SK-N-SH (cell line): ENCODE results near the gene SEC24B. TPM values are rescaled to one million over a fixed set of nuclear protein-coding genes. Genes with fewer than 3 reads are reported as not detected.

Experiments
- CTCF ChIA-PET: fragments of 300-600, 350-600 bp; formaldehyde crosslinking; extraction: SDS; loops from one replicate; lab custom pipeline; 2021; lab: Yijun Ruan, JAX
- POLR2A ChIA-PET: fragments of 350-600 bp; sonication (Branson Sonifier 250); formaldehyde crosslinking; extraction: SDS; loops from one replicate; lab custom pipeline; 2020; ENCODE audit warnings: antibody characterized with exemption, inconsistent platforms; lab: Yijun Ruan, JAX
- DNase-seq: peaks from one replicate; pipeline ENCODE4 v3.0.0; 2012
- H2AFZ ChIP-seq: fragments of 200-600 bp; sonication (generic); 2 replicates; pipeline ENCODE4 v1.8.1; 2016; ENCODE audit warnings: antibody characterized with exemption, mild to moderate bottlenecking, low read depth
- H3F3A ChIP-seq: fragments of 200-600 bp; sonication (generic); replicated peaks from 2 replicates; pipeline ENCODE3; 2016; ENCODE audit warnings: antibody characterized with exemption, mild to moderate bottlenecking; ENCODE audit not compliant: insufficient read depth
- H3K27ac ChIP-seq, 2 experiments: fragments of 200-500 bp in 1 of 2; fragments of 200-600 bp in 1 of 2; sonication (Bioruptor generic) in 1 of 2; sonication (generic), shearing (Covaris generic) in 1 of 2; 2 replicates each; pipeline versions ENCODE4 v1.5.1 to v1.6.1; 2014 to 2016; ENCODE audit warnings: low read depth in 2 of 2, inconsistent platforms in 1 of 2, low read length in 1 of 2, mild to moderate bottlenecking in 1 of 2, mixed read lengths in 1 of 2
- H3K27me3 ChIP-seq: fragments of 200-600 bp; sonication (generic), shearing (Covaris generic); 2 replicates; pipeline ENCODE4 v1.6.1; 2016; ENCODE audit warnings: mixed run types; ENCODE audit not compliant: insufficient read depth
- H3K36me3 ChIP-seq, 2 experiments: fragments of 200-500 bp in 1 of 2; fragments of 200-600 bp in 1 of 2; sonication (Bioruptor generic) in 1 of 2; sonication (generic) in 1 of 2; replicated peaks in 1 of 2; 2 replicates each; pipeline versions ENCODE3 to v1.5.1; 2014 to 2016; ENCODE audit warnings: low read length in 1 of 2, mild to moderate bottlenecking in 1 of 2; ENCODE audit not compliant: insufficient read depth in 2 of 2, control insufficient read depth in 1 of 2
- H3K4me1 ChIP-seq, 2 experiments: fragments of 200-500 bp in 1 of 2; fragments of 200-600 bp in 1 of 2; sonication (Bioruptor generic) in 1 of 2; sonication (generic), shearing (Covaris generic) in 1 of 2; 2 replicates each; pipeline versions ENCODE4 v1.5.1 to v1.6.1; 2014 to 2016; ENCODE audit warnings: low read depth in 1 of 2, low read length in 1 of 2, mixed run types in 1 of 2; ENCODE audit not compliant: insufficient read depth in 2 of 2, control insufficient read depth in 1 of 2
- H3K4me2 ChIP-seq: fragments of 200-600 bp; sonication (generic), shearing (Covaris generic); 2 replicates; pipeline ENCODE4 v1.6.1; 2017; ENCODE audit warnings: mixed run types
- H3K4me3 ChIP-seq, 2 experiments: fragments of 200-500 bp in 1 of 2; fragments of 200-600 bp in 1 of 2; sonication (Bioruptor generic) in 1 of 2; sonication (generic), shearing (Covaris generic) in 1 of 2; 2 replicates each; pipeline versions ENCODE4 v1.5.1 to v1.8.1; 2014 to 2016; ENCODE audit warnings: low read depth in 2 of 2, inconsistent platforms in 1 of 2, low read length in 1 of 2, mild to moderate bottlenecking in 1 of 2, mixed read lengths in 1 of 2, moderate library complexity in 1 of 2
- H3K79me2 ChIP-seq: fragments of 200-600 bp; sonication (generic); 2 replicates; pipeline ENCODE4 v1.8.1; 2017; ENCODE audit warnings: mild to moderate bottlenecking; ENCODE audit not compliant: insufficient read depth
- H3K9ac ChIP-seq: fragments of 200-600 bp; sonication (generic); 2 replicates; pipeline ENCODE4 v1.6.1; 2017; ENCODE audit warnings: mixed run types
- H3K9me2 ChIP-seq: fragments of 200-600 bp; sonication (generic); 2 replicates; pipeline ENCODE4 v1.6.1; 2017; ENCODE audit warnings: mixed run types
- H3K9me3 ChIP-seq: fragments of 200-600 bp; sonication (generic); 2 replicates; pipeline ENCODE4 v1.6.1; 2017; ENCODE audit warnings: mixed run types, mild to moderate bottlenecking, moderate library complexity
- H4K20me1 ChIP-seq: fragments of 200-600 bp; sonication (generic); 2 replicates; pipeline ENCODE4 v1.6.1; 2017; ENCODE audit warnings: mild to moderate bottlenecking, mixed run types; ENCODE audit not compliant: insufficient read depth
- CHD2 ChIP-seq: fragments of 150-350 bp; IDR thresholded peaks from 2 replicates; pipeline ENCODE4 v1.6.1; 2018; ENCODE audit warnings: low read length; ENCODE audit not compliant: partially characterized antibody
- ELF1 ChIP-seq: IDR thresholded peaks from 2 replicates; pipeline ENCODE4 v1.4.0; 2012
- EZH2phosphoT487 ChIP-seq: fragments of 200-600 bp; sonication (generic); IDR thresholded peaks from 2 replicates; pipeline ENCODE4 v1.6.1; 2017; ENCODE audit warnings: low read depth, mixed run types, mild to moderate bottlenecking, antibody characterized with exemption, moderate library complexity, borderline replicate concordance
- FOSL2 ChIP-seq: IDR thresholded peaks from 2 replicates; pipeline ENCODE4 v1.4.0; 2012; ENCODE audit warnings: low read depth, mild to moderate bottlenecking, moderate library complexity, borderline replicate concordance
- FOXJ3 ChIP-seq: sonication (generic); formaldehyde crosslinking; IDR thresholded peaks from 2 replicates; pipeline ENCODE4 v1.5.1; 2020; ENCODE audit warnings: mild to moderate bottlenecking, missing genetic modification reagents
- NRF1 ChIP-seq: IDR thresholded peaks from 2 replicates; pipeline ENCODE4 v1.6.1; 2012; ENCODE audit warnings: low read depth, mild to moderate bottlenecking, low read length
- POLR2AphosphoS5 ChIP-seq: IDR thresholded peaks from 2 replicates; pipeline ENCODE4 v1.6.1; 2012; ENCODE audit warnings: low read depth, low read length
- RAD21 ChIP-seq: IDR thresholded peaks from 2 replicates; pipeline ENCODE4 v1.6.1; 2012; ENCODE audit warnings: mild to moderate bottlenecking, low read length
- RFX5 ChIP-seq: IDR thresholded peaks from 2 replicates; pipeline ENCODE4 v1.6.1; 2012; ENCODE audit warnings: mild to moderate bottlenecking, improper control_type of control experiment, low read length
- RXRA ChIP-seq: IDR thresholded peaks from 2 replicates; pipeline ENCODE4 v1.4.0; 2012; ENCODE audit warnings: low read depth, mild to moderate bottlenecking, borderline replicate concordance
- SIN3A ChIP-seq: IDR thresholded peaks from 2 replicates; pipeline ENCODE4 v1.6.1; 2012; ENCODE audit warnings: low read depth, mild to moderate bottlenecking, low read length, moderate library complexity, borderline replicate concordance
- TAF1 ChIP-seq: IDR thresholded peaks from 2 replicates; pipeline ENCODE4 v1.6.1; 2012; ENCODE audit warnings: low read depth, mild to moderate bottlenecking, low read length, moderate library complexity, borderline replicate concordance
- TCF12 ChIP-seq: IDR thresholded peaks from 2 replicates; pipeline ENCODE4 v1.4.0; 2012
- polyA plus RNA-seq, 3 experiments: library from polyadenylated mRNA; depleted of rRNA; stranded (reverse); fragments of >200 nt; gene quantifications; 2 replicates each; pipeline ENCODE4 v1.2.3, GENCODE V29; 2012
- TF ChIP-seq, protein P1 (sequence below): IDR thresholded peaks from 2 replicates; pipeline ENCODE4; 2012
- TF ChIP-seq, protein P2 (sequence below): IDR thresholded peaks from 2 replicates; pipeline ENCODE4 v1.6.1; 2012; ENCODE audit warnings: mild to moderate bottlenecking, low read depth, low read length, moderate library complexity
- TF ChIP-seq, protein P3 (sequence below): IDR thresholded peaks from 2 replicates; pipeline ENCODE4 v1.4.0; 2012; ENCODE audit warnings: low read depth, borderline replicate concordance
- TF ChIP-seq, protein P4 (sequence below): fragments of 200-600 bp; sonication (generic); IDR thresholded peaks from 2 replicates; pipeline ENCODE4 v1.6.1; 2017; ENCODE audit warnings: antibody characterized with exemption, mild to moderate bottlenecking, moderate library complexity
- TF ChIP-seq, protein P5 (sequence below): IDR thresholded peaks from 2 replicates; pipeline ENCODE4 v1.4.0; 2012; ENCODE audit warnings: low read depth

SEC24B gene
- polyA plus RNA-seq, 1 of the 3 experiments (the other 2 are of a cell fraction) = 23.0 TPM

DNA sequence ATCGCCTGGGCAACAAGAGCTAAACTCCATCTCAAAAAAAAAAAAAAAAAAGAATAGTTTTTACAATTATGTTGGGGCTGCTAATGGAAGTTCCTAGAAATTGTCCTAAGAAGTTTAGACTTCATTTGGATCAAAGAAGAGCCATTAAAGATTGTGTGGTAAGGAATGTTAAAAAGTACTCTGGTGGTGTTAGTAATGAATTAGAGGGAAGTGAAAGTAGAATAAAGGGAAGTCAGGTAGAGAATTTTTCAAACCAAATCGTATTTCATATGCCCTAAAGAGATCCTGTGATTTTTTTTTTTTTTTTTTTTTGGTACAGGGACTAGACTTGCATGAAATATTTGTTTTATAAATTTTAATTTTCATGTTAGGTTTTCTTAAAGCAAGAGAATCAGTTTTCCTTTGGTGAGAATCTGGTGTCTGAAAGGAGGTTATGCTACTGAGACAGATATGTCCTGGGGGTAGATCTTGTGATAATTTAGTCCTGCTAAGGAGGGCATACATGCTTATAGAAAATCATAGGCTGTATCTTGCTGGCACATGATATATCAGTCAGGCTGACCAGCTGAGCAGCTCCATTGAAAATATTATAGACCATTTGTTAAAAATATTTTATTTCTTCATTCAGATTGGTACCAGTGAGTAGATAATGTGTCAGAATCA is 10.7 kb downstream of the SEC24B start (continued):
- TF ChIP-seq, protein P1, sequence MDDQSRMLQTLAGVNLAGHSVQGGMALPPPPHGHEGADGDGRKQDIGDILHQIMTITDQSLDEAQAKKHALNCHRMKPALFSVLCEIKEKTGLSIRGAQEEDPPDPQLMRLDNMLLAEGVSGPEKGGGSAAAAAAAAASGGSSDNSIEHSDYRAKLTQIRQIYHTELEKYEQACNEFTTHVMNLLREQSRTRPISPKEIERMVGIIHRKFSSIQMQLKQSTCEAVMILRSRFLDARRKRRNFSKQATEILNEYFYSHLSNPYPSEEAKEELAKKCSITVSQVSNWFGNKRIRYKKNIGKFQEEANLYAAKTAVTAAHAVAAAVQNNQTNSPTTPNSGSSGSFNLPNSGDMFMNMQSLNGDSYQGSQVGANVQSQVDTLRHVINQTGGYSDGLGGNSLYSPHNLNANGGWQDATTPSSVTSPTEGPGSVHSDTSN = no peak
- TF ChIP-seq TAF1 (no peak), RFX5 (no peak), RXRA (no peak)
- TF ChIP-seq, all 33 proteins: peak for 0

DNA sequence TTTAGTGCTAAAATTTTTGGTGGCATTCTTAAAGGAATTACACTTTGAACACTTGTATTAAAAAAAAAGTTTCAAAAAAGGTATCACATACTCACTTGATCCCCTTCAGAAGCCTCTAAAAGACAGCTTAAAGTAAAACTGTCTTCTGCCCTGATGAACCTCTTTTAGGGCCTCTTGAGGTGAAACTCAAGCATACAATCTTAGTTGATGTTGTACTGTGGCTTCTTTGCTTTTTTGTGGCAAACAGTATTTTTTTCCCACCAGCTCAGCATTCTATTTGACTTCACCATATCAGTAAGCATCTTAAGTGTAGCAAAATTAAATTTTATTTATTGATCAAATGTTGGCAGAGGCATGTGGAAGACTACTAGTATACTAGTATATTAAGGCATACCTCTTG is 13.7 kb downstream of the SEC24B start:
- Histone ChIP-seq H3K9ac (no peak overlapping the region), H3K4me3 (no peak overlapping the region), H3K9me2 (no peaks in the 10 kb centered on the region), H2AFZ (no peak overlapping the region), H3F3A (peaks cover 12% of the 10 kb centered on the region), H3K9me3 (no peaks in the 10 kb centered on the region), H3K4me1 (peaks cover 0 to 16% of the 10 kb centered on the region in 2 experiments; a peak in 2 of 4 replicates), H3K36me3 (peaks cover 19 to 40% of the 10 kb centered on the region in 2 experiments), H4K20me1 (peaks cover 73% of the 10 kb centered on the region), H3K79me2 (peaks cover 100% of the 10 kb centered on the region), H3K4me2 (no peak overlapping the region), H3K27ac (no peak overlapping the region), H3K27me3 (no peaks in the 10 kb centered on the region)
- ChIA-PET POLR2A (interaction anchor here (0.6 kb wide), 1 partner anchor 14 kb away, joined by 3 read pairs; no protein-coding TSS in a partner anchor), CTCF (interaction anchor here (0.9 kb wide), 1 partner anchor 14 kb away, joined by 3 read pairs; the partner anchor contains the start of gene SEC24B)
- DNase-seq = no peak
- TF ChIP-seq NRF1 = no peak
- no peak for TF ChIP-seq SIN3A
- TF ChIP-seq ELF1 = no peak
- TF ChIP-seq, protein P2, sequence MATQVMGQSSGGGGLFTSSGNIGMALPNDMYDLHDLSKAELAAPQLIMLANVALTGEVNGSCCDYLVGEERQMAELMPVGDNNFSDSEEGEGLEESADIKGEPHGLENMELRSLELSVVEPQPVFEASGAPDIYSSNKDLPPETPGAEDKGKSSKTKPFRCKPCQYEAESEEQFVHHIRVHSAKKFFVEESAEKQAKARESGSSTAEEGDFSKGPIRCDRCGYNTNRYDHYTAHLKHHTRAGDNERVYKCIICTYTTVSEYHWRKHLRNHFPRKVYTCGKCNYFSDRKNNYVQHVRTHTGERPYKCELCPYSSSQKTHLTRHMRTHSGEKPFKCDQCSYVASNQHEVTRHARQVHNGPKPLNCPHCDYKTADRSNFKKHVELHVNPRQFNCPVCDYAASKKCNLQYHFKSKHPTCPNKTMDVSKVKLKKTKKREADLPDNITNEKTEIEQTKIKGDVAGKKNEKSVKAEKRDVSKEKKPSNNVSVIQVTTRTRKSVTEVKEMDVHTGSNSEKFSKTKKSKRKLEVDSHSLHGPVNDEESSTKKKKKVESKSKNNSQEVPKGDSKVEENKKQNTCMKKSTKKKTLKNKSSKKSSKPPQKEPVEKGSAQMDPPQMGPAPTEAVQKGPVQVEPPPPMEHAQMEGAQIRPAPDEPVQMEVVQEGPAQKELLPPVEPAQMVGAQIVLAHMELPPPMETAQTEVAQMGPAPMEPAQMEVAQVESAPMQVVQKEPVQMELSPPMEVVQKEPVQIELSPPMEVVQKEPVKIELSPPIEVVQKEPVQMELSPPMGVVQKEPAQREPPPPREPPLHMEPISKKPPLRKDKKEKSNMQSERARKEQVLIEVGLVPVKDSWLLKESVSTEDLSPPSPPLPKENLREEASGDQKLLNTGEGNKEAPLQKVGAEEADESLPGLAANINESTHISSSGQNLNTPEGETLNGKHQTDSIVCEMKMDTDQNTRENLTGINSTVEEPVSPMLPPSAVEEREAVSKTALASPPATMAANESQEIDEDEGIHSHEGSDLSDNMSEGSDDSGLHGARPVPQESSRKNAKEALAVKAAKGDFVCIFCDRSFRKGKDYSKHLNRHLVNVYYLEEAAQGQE = no peak
- no peak for TF ChIP-seq RAD21
- TF ChIP-seq POLR2AphosphoS5 = no peak
- TF ChIP-seq, protein P3, sequence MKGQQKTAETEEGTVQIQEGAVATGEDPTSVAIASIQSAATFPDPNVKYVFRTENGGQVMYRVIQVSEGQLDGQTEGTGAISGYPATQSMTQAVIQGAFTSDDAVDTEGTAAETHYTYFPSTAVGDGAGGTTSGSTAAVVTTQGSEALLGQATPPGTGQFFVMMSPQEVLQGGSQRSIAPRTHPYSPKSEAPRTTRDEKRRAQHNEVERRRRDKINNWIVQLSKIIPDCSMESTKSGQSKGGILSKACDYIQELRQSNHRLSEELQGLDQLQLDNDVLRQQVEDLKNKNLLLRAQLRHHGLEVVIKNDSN = no peak
- TF ChIP-seq TCF12 = no peak
- TF ChIP-seq FOSL2 = no peak
- TF ChIP-seq, protein P4, sequence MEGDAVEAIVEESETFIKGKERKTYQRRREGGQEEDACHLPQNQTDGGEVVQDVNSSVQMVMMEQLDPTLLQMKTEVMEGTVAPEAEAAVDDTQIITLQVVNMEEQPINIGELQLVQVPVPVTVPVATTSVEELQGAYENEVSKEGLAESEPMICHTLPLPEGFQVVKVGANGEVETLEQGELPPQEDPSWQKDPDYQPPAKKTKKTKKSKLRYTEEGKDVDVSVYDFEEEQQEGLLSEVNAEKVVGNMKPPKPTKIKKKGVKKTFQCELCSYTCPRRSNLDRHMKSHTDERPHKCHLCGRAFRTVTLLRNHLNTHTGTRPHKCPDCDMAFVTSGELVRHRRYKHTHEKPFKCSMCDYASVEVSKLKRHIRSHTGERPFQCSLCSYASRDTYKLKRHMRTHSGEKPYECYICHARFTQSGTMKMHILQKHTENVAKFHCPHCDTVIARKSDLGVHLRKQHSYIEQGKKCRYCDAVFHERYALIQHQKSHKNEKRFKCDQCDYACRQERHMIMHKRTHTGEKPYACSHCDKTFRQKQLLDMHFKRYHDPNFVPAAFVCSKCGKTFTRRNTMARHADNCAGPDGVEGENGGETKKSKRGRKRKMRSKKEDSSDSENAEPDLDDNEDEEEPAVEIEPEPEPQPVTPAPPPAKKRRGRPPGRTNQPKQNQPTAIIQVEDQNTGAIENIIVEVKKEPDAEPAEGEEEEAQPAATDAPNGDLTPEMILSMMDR = no peak
- TF ChIP-seq FOXJ3 = no peak
- TF ChIP-seq RFX5 = no peak
- TF ChIP-seq TAF1 = no peak
- no peak for TF ChIP-seq CHD2
- TF ChIP-seq, protein P5, sequence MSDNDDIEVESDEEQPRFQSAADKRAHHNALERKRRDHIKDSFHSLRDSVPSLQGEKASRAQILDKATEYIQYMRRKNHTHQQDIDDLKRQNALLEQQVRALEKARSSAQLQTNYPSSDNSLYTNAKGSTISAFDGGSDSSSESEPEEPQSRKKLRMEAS = no peak
- no peak for TF ChIP-seq EZH2phosphoT487
